HepG2 (cell line): ENCODE data around the gene PLCXD1. TPM values are rescaled to one million over a fixed set of nuclear protein-coding genes. Genes with fewer than 3 reads are reported as not detected.
A peak's percentile ranks its signal among the peaks of the same experiment; 100 is the strongest.

Experiments used
- BCL6 ChIP-seq: IDR thresholded peaks from 2 replicates; pipeline ENCODE4 v1.6.1; 2016; ENCODE audit warnings: missing genetic modification reagents, missing compliant biosample characterization
- EED ChIP-seq: sonication (generic); formaldehyde crosslinking; IDR thresholded peaks from 2 replicates; pipeline ENCODE4 v1.5.0; 2020; ENCODE audit warnings: mild to moderate bottlenecking, missing genetic modification reagents
- GRHL1 ChIP-seq: sonication (generic); formaldehyde crosslinking; conservative IDR thresholded peaks from 2 replicates; pipeline ENCODE4 v1.8.0; 2022; ENCODE audit warnings: missing genetic modification reagents
- MTA1 ChIP-seq: sonication (generic); formaldehyde crosslinking; IDR thresholded peaks from 2 replicates; pipeline ENCODE4 v1.4.0; 2020; ENCODE audit warnings: missing genetic modification reagents, mild to moderate bottlenecking, borderline replicate concordance
- MYPOP ChIP-seq: sonication (generic); formaldehyde crosslinking; IDR thresholded peaks from 2 replicates; pipeline ENCODE4 v1.8.1; 2023; ENCODE audit warnings: mild to moderate bottlenecking, moderate library complexity, missing genetic modification reagents
- NCOA5 ChIP-seq: sonication (generic); formaldehyde crosslinking; IDR thresholded peaks from 2 replicates; pipeline ENCODE4 v1.4.0; 2020; ENCODE audit warnings: missing genetic modification reagents
- NR2C2 ChIP-seq: sonication (generic); formaldehyde crosslinking; IDR thresholded peaks from 2 replicates; pipeline ENCODE4 v1.4.0; 2020; ENCODE audit warnings: missing genetic modification reagents, mild to moderate bottlenecking, moderate library complexity, borderline replicate concordance
- PITX1 ChIP-seq: sonication (generic); formaldehyde crosslinking; IDR thresholded peaks from 2 replicates; pipeline ENCODE4 v1.5.1; 2020; ENCODE audit warnings: mild to moderate bottlenecking, missing genetic modification reagents
- SATB2 ChIP-seq: sonication (generic); formaldehyde crosslinking; IDR thresholded peaks from 2 replicates; pipeline ENCODE4 v1.5.0; 2020; ENCODE audit warnings: missing genetic modification reagents
- SIX4 ChIP-seq: sonication (generic); formaldehyde crosslinking; IDR thresholded peaks from 2 replicates; pipeline ENCODE4 v1.4.0; 2020; ENCODE audit warnings: missing genetic modification reagents
- SOX5 ChIP-seq: IDR thresholded peaks from 2 replicates; pipeline ENCODE4 v1.6.1; 2016; ENCODE audit warnings: borderline replicate concordance
- TERF1 ChIP-seq: sonication (generic); formaldehyde crosslinking; IDR thresholded peaks from 2 replicates; pipeline ENCODE4 v1.8.0; 2022; ENCODE audit warnings: mild to moderate bottlenecking, missing genetic modification reagents, moderate library complexity
- ZBTB3 ChIP-seq: sonication (generic); formaldehyde crosslinking; IDR thresholded peaks from 2 replicates; pipeline ENCODE4 v1.4.0; 2020; ENCODE audit warnings: low read depth, mild to moderate bottlenecking, moderate library complexity, missing genetic modification reagents, borderline replicate concordance
- ZC3H4 ChIP-seq: sonication (generic); formaldehyde crosslinking; IDR thresholded peaks from 2 replicates; pipeline ENCODE4 v1.4.0; 2020; ENCODE audit warnings: missing genetic modification reagents, borderline replicate concordance
- ZFP82 ChIP-seq: sonication (generic); formaldehyde crosslinking; IDR thresholded peaks from 2 replicates; pipeline ENCODE4 v1.5.1; 2020; ENCODE audit warnings: mild to moderate bottlenecking, missing genetic modification reagents, borderline replicate concordance
- ZNF138 ChIP-seq: sonication (generic); formaldehyde crosslinking; IDR thresholded peaks from 2 replicates; pipeline ENCODE4 v1.5.0; 2020; ENCODE audit warnings: mild to moderate bottlenecking, low read depth, missing genetic modification reagents
- ZNF275 ChIP-seq: sonication (generic); formaldehyde crosslinking; IDR thresholded peaks from 2 replicates; pipeline ENCODE4 v1.8.0; 2022; ENCODE audit warnings: missing genetic modification reagents, mild to moderate bottlenecking, inconsistent platforms, borderline replicate concordance
- ZNF329 ChIP-seq: sonication (generic); formaldehyde crosslinking; IDR thresholded peaks from 2 replicates; pipeline ENCODE4 v1.9.0; 2021; ENCODE audit warnings: low read depth, mild to moderate bottlenecking, missing genetic modification reagents
- ZNF432 ChIP-seq: sonication (generic); formaldehyde crosslinking; IDR thresholded peaks from 2 replicates; pipeline ENCODE4 v1.5.0; 2020; ENCODE audit warnings: missing genetic modification reagents, mild to moderate bottlenecking, borderline replicate concordance
- ZNF441 ChIP-seq: sonication (generic); formaldehyde crosslinking; IDR thresholded peaks from 2 replicates; pipeline ENCODE4 v1.7.0; 2021; ENCODE audit warnings: missing genetic modification reagents, borderline replicate concordance
- ZNF503 ChIP-seq: sonication (generic); formaldehyde crosslinking; IDR thresholded peaks from 2 replicates; pipeline ENCODE4 v1.4.0; 2020; ENCODE audit warnings: missing genetic modification reagents
- ZNF83 ChIP-seq: sonication (generic); formaldehyde crosslinking; IDR thresholded peaks from 2 replicates; pipeline ENCODE4 v1.4.0; 2020; ENCODE audit warnings: missing genetic modification reagents, mild to moderate bottlenecking, borderline replicate concordance
- polyA plus RNA-seq, 8 experiments: library from polyadenylated mRNA; depleted of rRNA in 3 of 8; stranded (reverse) in 7 of 8; unstranded in 1 of 8; fragments of >200 nt; fragmentation: Illumina TruSeq in 4 of 8; extraction: Trizol in 4 of 8; gene quantifications; 2 replicates each; pipeline versions ENCODE4 v1.2.1 to v1.2.3, GENCODE V29; 2011 to 2016; ENCODE audit warnings: low read depth in 4 of 8, missing spikeins in 1 of 8, mixed read lengths in 1 of 8; ENCODE audit not compliant: insufficient read depth in 1 of 8
- total RNA-seq, 5 experiments: library from RNA; depleted of rRNA; stranded (reverse); fragments of >200 nt; fragmentation: Illumina TruSeq; extraction: Trizol; gene quantifications; 2 replicates each; pipeline ENCODE4 v1.2.3, GENCODE V29; 2016; ENCODE audit warnings: low read depth in 1 of 5

PLCXD1 gene
- total and polyA plus RNA-seq, 2 of the 13 experiments (the other 11 are each of a cell fraction or from before 2014, with no cell fraction given), result 87.7 to 153 TPM

GRCh38 chrX:261167-261918 is 19.8 kb upstream of the PLCXD1 start (continued):
- peak; percentile 52; the same call in 1 of the 2 replicates for TF ChIP-seq TERF1 (CRISPR knock-in tag)
- peak; percentile 52; the same call in 1 of the 2 replicates for TF ChIP-seq NR2C2
- TF ChIP-seq BCL6 (CRISPR knock-in tag), result no peak; the same call in 1 of the 2 replicates
- no peak; the same call in 1 of the 2 replicates for TF ChIP-seq ZNF83 (CRISPR knock-in tag)
- no peak for TF ChIP-seq ZC3H4 (CRISPR knock-in tag)
- TF ChIP-seq SOX5 (CRISPR knock-in tag), result no peak
- no peak for TF ChIP-seq ZNF329 (CRISPR knock-in tag)
- no peak for TF ChIP-seq EED (CRISPR knock-in tag)
- TF ChIP-seq SATB2, result no peak
- no peak for TF ChIP-seq GRHL1
- no peak for TF ChIP-seq SIX4 (CRISPR knock-in tag)
- peak; percentile 21; the same call in 1 of the 2 replicates for TF ChIP-seq PITX1 (CRISPR knock-in tag)
- peak; percentile 71; the same call in 1 of the 2 replicates for TF ChIP-seq MTA1 (CRISPR knock-in tag)
- TF ChIP-seq ZNF432 (CRISPR knock-in tag), result no peak
- no peak for TF ChIP-seq ZNF275
- TF ChIP-seq ZNF138 (CRISPR knock-in tag), result peak; percentile 49; the same call in 1 of the 2 replicates
- TF ChIP-seq ZNF503, result no peak
- no peak for TF ChIP-seq ZFP82
- TF ChIP-seq ZBTB3 (CRISPR knock-in tag), result no peak
- no peak for TF ChIP-seq NCOA5 (CRISPR knock-in tag)
- no peak for TF ChIP-seq MYPOP (CRISPR knock-in tag)
- peak; percentile 74 for TF ChIP-seq ZNF441
